HepG2 (cell line): ENCODE data around the gene RPP25L. TPM values are rescaled to one million over a fixed set of nuclear protein-coding genes. Genes with fewer than 3 reads are reported as not detected.

Source experiments
- DRAP1 ChIP-seq: IDR thresholded peaks from 2 replicates; pipeline ENCODE4 v1.6.1; 2016; ENCODE audit warnings: missing genetic modification reagents, missing compliant biosample characterization
- GABPB1 ChIP-seq: IDR thresholded peaks from 2 replicates; pipeline ENCODE4 v1.6.1; 2016; ENCODE audit warnings: mild to moderate bottlenecking, missing genetic modification reagents, moderate library complexity, missing compliant biosample characterization
- ISX ChIP-seq: sonication (generic); formaldehyde crosslinking; conservative IDR thresholded peaks from 2 replicates; pipeline ENCODE4 v1.5.0; 2020; ENCODE audit warnings: missing genetic modification reagents
- MAZ ChIP-seq, 2 experiments: sonication (generic) in 1 of 2; formaldehyde crosslinking in 1 of 2; IDR thresholded peaks; 2 replicates each; pipeline versions ENCODE4 v1.5.0 to v1.6.1; 2012 to 2020; ENCODE audit warnings: low read depth in 2 of 2, mild to moderate bottlenecking in 2 of 2, borderline replicate concordance in 1 of 2, improper control_type of control experiment in 1 of 2, low read length in 1 of 2, missing genetic modification reagents in 1 of 2, moderate library complexity in 1 of 2
- PRPF4 ChIP-seq: fragments of 200-400 bp; formaldehyde crosslinking; IDR thresholded peaks from 2 replicates; pipeline ENCODE4 v1.6.1; 2016; ENCODE audit warnings: low read length, low read depth; ENCODE audit not compliant: poor library complexity, severe bottlenecking
- RERE ChIP-seq: IDR thresholded peaks from 2 replicates; pipeline ENCODE4 v1.6.1; 2016; ENCODE audit warnings: low read depth, missing genetic modification reagents, missing compliant biosample characterization
- RFXANK ChIP-seq: IDR thresholded peaks from 2 replicates; pipeline ENCODE4 v1.6.1; 2016
- ZNF160 ChIP-seq: sonication (generic); formaldehyde crosslinking; IDR thresholded peaks from 2 replicates; pipeline ENCODE4 v1.8.0; 2022; ENCODE audit warnings: mild to moderate bottlenecking, inconsistent platforms, missing genetic modification reagents
- ZNF407 ChIP-seq: sonication (generic); formaldehyde crosslinking; IDR thresholded peaks from one replicate; pipeline ENCODE4 v1.5.1; 2020; ENCODE audit warnings: mild to moderate bottlenecking, missing genetic modification reagents; ENCODE audit errors: not compliant biosample characterization
- ZNF441 ChIP-seq: sonication (generic); formaldehyde crosslinking; IDR thresholded peaks from 2 replicates; pipeline ENCODE4 v1.7.0; 2021; ENCODE audit warnings: missing genetic modification reagents, borderline replicate concordance
- ZNF563 ChIP-seq: sonication (generic); formaldehyde crosslinking; IDR thresholded peaks from 2 replicates; pipeline ENCODE4 v1.8.0; 2022; ENCODE audit warnings: mild to moderate bottlenecking, moderate library complexity, missing genetic modification reagents
- ZNF747 ChIP-seq: sonication (generic); formaldehyde crosslinking; IDR thresholded peaks from 2 replicates; pipeline ENCODE4 v1.8.1; 2023; ENCODE audit warnings: missing genetic modification reagents, mild to moderate bottlenecking, borderline replicate concordance
- ZNF780A ChIP-seq: sonication (generic); formaldehyde crosslinking; IDR thresholded peaks from 2 replicates; pipeline ENCODE4 v1.8.0; 2022; ENCODE audit warnings: mild to moderate bottlenecking, missing genetic modification reagents, moderate library complexity
- ZNF839 ChIP-seq: sonication (generic); formaldehyde crosslinking; IDR thresholded peaks from 2 replicates; pipeline ENCODE4 v1.4.0; 2020; ENCODE audit warnings: missing genetic modification reagents, mild to moderate bottlenecking, borderline replicate concordance
- polyA plus RNA-seq, 8 experiments: library from polyadenylated mRNA; depleted of rRNA in 3 of 8; stranded (reverse) in 7 of 8; unstranded in 1 of 8; fragments of >200 nt; fragmentation: Illumina TruSeq in 4 of 8; extraction: Trizol in 4 of 8; gene quantifications; 2 replicates each; pipeline versions ENCODE4 v1.2.1 to v1.2.3, GENCODE V29; 2011 to 2016; ENCODE audit warnings: low read depth in 4 of 8, missing spikeins in 1 of 8, mixed read lengths in 1 of 8; ENCODE audit not compliant: insufficient read depth in 1 of 8
- total RNA-seq, 5 experiments: library from RNA; depleted of rRNA; stranded (reverse); fragments of >200 nt; fragmentation: Illumina TruSeq; extraction: Trizol; gene quantifications; 2 replicates each; pipeline ENCODE4 v1.2.3, GENCODE V29; 2016; ENCODE audit warnings: low read depth in 1 of 5

RPP25L gene
- total and polyA plus RNA-seq, 2 of the 13 experiments (the other 11 are each of a cell fraction or from before 2014, with no cell fraction given) = 24.5 to 27.3 TPM

DNA sequence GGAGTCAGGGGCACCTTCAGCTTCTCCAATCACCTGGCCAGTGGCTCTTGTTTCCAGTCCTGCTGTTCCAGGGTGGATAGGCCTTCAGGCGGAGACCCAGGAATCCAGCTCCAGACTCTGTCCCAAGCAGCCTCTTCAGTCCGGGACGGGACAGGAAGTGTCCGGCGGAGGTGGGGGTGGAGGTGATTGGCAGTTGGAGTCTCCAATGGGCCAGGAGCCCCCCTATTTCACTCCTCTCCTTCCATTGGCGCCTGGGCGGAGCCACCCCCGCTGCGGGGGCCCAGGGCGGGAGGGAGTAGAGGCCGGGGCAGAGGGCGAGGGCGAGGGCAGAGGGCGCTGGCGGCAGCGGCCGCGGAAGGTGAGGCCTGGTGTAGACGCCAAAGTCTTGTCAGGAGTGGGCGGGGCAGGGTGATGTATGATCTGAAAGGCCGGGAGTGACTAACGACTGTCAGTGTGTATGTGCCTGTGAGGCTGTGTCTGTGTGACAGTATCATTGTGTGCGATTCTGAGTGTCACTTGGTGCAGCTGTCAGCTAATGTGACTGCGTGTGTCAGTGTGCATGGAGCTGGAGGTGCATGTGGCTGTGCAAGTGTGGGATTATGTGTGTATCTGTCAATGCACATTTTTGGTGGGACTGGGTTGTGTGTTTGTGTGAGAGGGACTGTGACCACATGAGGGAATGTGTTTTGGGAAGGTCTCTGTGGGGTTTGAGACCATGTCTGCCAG lies 40.1 kb upstream of the RPP25L start, which contains the start of gene IL11RA (continued):
- no peak for TF ChIP-seq ISX (CRISPR knock-in tag)
- no peak for TF ChIP-seq RERE (CRISPR knock-in tag)
- TF ChIP-seq GABPB1 = peak; percentile 92
- peak; percentile 98 for TF ChIP-seq MAZ (IDR thresholded peaks at IDR 0.05; ENCODE audit: borderline replicate concordance, low read depth, low read length)
- TF ChIP-seq MAZ (CRISPR knock-in tag; IDR thresholded peaks at IDR 0.05; ENCODE audit: low read depth) = peak; percentile 73; the same call in 1 of the 2 replicates
- 0 out of 2 replicates have a peak, but pooled peaks have one; percentile 48 for TF ChIP-seq RFXANK (CRISPR knock-in tag)
- TF ChIP-seq ZNF407 = no peak
- TF ChIP-seq DRAP1 (CRISPR knock-in tag) = peak; percentile 58; the same call in 1 of the 2 replicates
- TF ChIP-seq ZNF160 (CRISPR knock-in tag) = no peak
- no peak; the same call in 1 of the 2 replicates for TF ChIP-seq ZNF441 (CRISPR knock-in tag)
- TF ChIP-seq ZNF839 = no peak
- no peak for TF ChIP-seq PRPF4
- peak; percentile 43; the same call in 1 of the 2 replicates for TF ChIP-seq ZNF563 (CRISPR knock-in tag)
- peak; percentile 79; the same call in 1 of the 2 replicates for TF ChIP-seq ZNF780A (CRISPR knock-in tag)
- TF ChIP-seq ZNF747 = no peak
